ENCODE measurements around the gene SPSB4.

SPSB4 gene

GRCh38 chr3:141055536-141056445 lies 4.6 kb downstream of the SPSB4 start:
- DNase-seq = no peak

DNA sequence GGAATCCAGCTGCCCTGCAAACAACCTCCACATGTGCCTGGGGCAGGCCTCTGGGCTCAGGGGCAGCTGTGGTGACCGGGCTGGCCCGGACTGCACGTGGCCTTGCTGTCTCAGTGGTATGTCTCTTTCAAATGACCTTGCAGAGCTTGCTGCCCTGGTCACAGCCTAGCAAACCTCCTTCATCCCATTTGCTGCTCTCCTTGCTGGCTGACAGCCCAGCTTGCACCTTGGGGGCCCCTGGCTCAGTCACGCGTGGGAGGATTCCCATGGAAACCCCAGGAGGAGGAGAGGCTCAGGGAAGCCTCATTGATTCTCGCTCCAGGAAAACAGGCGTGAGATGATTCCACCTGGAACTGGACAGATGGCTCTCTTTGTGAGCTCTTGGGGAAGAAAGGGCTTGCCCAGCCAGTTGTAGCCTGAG lies 5.6 kb downstream of the SPSB4 start:
- DNase-seq = peak; percentile 74

DNA sequence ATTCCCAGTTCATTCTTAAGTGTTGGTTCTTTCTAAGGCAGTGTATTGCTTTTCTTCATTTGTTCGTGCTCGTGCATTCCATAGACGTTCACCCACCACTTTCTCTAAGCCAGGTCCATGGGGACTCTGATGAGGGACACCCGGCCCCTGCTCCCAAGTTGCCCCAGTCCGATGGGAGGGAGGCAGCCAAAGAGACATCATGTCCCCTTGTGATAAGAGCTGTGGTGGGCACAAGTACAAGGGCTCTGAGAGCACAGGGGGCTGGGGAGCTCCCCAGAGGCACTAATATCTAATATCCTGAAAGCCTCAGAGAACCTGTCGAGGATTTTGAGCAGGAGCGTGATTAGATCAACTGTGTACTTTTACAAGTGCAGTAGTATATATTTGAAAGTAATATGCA lies 6.3 kb downstream of the SPSB4 start:
- no peak for DNase-seq

DNA sequence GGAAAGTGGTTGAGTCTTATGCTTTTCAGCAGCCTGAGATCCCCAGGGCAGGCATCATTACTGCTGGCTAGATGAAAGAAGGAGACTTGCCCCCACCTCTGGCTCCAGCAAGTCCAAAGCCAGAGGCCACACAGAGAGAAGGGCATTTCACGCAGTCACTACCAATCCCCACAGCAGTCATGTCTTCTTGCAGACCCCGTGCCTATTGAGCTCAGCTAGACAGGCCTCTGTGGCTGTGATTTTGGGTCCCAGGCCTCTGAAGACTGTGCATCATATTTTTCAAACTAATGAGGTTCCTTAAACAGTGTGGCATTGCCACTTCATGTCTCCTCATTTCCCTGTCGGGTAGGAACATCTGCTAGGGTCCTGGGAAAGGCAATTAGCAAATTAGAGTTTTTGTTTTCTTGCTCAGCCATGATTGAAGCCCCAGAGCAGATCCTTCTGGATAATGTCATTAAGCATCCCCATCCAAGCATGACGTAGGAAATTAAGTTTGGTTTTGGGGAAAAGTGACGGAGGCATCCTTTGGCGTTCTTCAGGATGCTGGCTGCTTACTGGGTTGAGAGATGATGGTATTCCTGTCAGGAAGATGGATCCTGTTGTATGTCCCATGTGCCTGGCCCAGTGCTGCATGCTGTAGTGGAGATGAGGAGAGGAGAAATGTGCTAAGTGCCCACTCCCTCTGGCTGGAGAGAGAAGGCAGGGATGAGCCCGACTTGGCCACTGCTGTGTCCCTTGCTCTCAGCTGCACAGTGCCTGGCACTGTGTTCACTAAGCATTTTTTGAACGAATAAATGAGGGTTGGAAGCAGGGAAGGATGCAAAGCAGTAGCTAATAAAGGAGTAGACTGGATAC lies 7.0 kb downstream of the SPSB4 start:
- DNase-seq = no peak

DNA sequence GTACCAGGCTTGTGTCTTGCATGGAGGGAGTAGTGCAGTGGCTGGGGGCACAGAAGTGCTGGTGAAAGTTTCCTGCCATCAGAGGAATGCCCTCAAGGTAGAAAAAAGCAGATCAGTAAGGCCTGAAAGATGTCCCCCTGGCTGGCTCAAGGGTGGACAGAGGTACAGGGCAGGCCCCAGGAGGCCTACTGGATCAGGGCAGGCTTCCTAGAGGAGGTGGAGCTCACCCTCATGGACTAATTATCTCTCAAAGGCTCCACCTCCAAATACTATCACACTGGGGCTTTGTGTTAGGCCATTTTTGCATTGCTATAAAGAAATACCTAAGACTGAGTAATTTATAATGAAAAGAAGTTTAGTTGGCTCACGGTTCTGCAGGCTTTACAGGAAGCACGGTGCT lies 7.8 kb downstream of the SPSB4 start:
- DNase-seq = no peak

- DNase-seq = no peak
Observed at GRCh38 chr3:141059816-141060215, 8.7 kb downstream of the SPSB4 start.

DNA sequence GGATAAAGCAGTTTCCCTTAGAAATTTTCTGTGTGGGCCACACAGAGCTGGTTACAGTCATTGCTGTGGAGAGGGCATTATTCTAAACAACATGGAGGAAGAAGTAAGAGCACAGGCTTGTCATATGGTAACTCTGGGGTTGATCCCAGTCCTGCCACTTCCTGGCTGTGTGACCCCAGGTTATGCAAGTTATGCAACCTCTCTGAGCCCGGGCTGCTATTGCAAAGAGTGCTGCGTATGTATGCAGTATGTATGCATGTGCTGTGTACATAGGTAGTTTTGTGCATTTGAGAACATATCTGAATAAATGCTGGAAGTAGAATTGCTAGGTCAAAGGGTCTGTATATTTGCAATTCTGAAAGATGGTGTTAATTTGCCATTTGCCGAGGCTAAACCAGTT lies 9.2 kb downstream of the SPSB4 start:
- DNase-seq = no peak

GRCh38 chr3:141063831-141064230 lies 12.7 kb downstream of the SPSB4 start:
- DNase-seq = no peak

DNA sequence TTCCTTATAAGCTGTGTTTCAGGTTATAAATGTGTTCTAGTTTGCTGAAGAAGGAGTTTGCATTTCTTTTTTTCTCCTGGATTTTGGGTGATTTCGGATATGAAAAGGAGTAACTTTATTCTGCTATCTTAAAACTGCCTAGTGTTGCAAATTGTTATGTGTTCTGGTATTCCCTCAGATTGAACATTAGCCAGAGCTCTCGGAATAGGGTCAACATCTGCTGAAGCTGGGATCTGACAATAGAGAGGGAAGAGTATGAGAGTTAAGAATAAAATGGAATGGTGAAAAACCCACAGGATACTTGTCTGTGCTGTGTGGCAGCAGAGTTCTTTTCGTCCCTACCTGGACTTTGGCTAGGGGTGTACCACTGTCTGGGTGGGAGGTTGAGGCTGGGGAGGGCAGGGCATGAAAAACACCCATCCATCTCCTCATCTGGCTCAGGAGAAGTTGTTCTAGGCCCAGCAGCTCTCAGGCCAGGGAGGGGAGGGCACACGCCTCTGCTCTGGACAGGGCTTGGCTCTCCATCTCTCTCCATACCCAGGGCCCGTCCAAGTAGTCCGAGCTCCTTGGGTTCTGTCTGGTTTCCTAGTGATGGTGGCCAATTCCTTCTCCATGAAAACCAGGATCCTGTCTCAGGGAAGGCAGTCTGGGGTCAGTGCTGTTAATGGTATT lies 13.2 kb downstream of the SPSB4 start:
- DNase-seq = no peak

GRCh38 chr3:141065258-141065657 lies 14.1 kb downstream of the SPSB4 start:
- no peak for DNase-seq

DNA sequence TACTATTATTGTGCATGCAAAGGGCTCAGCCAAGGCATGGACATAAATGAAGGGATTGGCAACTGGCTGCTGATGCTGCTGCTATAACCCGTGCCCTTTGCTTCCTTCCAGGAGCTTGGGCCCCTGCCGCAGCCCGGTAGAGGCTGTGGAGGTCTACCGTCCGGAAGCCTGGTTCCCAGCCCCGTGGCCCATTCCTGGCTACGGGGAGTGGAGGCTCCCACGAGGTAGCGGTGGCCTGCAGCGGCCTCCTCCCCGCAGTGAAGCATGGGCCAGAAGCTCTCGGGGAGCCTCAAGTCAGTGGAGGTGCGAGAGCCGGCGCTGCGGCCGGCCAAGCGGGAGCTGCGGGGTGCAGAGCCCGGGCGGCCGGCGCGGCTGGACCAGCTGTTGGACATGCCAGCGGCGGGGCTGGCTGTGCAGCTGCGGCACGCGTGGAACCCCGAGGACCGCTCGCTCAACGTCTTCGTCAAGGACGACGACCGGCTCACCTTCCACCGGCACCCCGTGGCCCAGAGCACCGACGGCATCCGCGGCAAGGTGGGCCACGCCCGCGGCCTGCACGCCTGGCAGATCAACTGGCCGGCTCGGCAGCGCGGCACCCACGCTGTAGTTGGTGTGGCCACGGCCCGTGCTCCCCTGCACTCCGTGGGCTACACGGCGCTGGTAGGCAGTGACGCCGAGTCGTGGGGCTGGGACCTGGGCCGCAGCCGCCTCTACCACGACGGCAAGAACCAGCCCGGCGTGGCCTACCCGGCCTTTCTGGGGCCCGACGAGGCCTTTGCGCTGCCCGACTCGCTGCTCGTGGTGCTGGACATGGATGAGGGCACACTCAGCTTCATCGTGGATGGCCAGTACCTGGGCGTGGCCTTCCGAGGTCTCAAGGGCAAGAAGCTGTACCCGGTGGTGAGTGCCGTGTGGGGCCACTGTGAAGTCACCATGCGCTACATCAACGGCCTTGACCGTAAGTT lies 15.0 kb downstream of the SPSB4 start:
- DNase-seq = no peak

- DNase-seq = no peak
Observed at GRCh38 chr3:141067206-141067974, 16.2 kb downstream of the SPSB4 start.

DNA sequence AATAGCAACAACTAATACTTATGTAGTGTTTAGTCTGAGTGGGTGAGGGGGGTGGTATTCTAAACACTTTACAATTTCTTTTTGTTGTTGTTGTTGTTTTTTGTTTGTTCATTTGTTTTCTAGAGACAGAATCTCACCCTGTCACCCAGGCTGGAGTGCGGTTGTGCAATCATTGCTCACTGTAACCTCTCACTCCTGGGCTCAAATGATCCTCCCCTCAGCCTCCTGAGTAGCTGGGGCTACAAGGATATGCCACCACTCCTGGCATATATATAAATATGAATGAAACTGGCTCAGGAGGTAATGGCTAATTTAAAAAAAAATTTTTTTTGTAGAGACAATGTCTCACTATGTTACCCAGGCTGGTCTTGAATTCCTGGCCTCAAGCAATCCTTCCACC lies 19.1 kb downstream of the SPSB4 start:
- DNase-seq = no peak

DNA sequence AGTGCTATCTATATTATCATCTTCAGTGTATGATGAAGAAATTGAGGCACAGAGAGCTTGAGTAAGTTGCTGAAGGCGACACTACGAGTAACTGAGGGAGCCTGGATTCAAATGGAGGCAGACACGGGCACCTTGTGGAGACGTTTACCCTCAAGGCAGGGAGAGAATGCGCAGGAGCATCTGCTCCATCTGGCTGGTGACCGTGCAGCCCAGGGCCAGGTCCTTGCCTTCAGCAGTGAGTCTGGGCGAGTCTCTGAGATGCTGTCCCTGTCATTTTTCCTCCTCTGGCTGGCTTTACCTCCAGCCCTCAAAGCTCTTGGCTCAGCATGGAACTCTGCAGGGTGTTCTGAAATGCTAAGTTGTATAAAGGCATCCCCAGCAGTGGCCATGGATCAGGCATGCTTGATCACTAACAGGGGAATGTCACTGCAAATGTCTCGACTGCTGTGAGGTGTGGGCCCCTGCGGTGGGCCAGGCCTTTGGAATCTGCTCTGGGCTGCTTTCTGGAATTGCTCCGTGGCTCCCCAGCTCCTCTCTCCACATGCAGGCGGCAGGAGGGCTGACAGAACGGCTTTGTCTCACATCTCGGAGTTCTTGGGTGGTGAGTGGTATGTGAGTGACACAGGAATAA lies 19.7 kb downstream of the SPSB4 start:
- DNase-seq = no peak

GRCh38 chr3:141071681-141072260 lies 20.6 kb downstream of the SPSB4 start:
- no peak for DNase-seq

- no peak for DNase-seq
Observed at GRCh38 chr3:141072950-141073349, 21.8 kb downstream of the SPSB4 start.

- DNase-seq = no peak
Observed at GRCh38 chr3:141073580-141073979, 22.4 kb downstream of the SPSB4 start.

- DNase-seq = no peak
Observed at GRCh38 chr3:141074529-141074928, 23.4 kb downstream of the SPSB4 start.

DNA sequence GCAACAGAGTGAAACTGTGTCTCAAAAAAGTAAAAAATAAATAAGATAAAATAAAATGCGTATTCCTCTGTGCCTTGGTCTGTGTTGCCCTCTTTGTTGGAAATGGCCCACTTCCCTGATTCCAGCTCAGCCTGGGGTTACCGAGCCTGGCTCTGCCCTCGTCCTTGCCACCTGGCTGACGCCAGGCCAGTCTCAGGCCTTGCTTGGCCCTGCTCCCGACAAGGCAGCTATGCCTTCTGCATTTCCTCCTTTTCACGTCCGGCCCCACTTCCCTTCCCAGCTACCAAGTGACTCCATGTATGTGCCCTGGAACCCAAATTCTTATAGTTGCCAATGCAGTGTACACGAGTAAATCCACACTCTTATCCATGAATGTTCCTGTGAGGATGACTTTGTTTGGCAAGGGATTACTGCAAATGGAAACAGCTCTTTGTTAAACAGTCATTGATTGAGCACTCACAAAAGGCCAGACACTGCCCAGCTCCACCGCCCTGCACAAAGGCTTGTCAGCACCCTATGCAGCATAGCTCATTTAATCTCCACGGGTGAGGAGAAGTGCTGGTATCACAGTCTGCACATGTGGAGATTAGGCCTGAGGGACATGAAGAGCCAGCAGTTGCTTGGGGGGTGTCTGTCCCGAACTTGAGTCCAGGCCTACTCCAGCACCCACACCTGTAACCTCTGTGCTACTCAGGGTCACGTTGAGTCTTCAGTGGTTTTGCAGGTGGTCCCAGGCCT lies 25.1 kb downstream of the SPSB4 start:
- DNase-seq = no peak
